K562 (cell line): ENCODE data around the gene ZSWIM8. TPM values are rescaled to one million over a fixed set of nuclear protein-coding genes. Genes with fewer than 3 reads are reported as not detected.

ENCODE experiments used
- ATAC-seq: fragments of 200-7000 bp; cut with Tn5 transposase; 3 replicates; pipeline ENCODE4 v1.9.1; 2020; ENCODE audit warnings: moderate library complexity
- BruUV-seq: library from RNA; stranded (reverse); fragments of 400-500 nt; replicated peaks from 2 replicates; lab custom pipeline; 2021; lab: Mats Ljungman, UMichigan
- CTCF ChIA-PET: fragments of 300-600 bp; formaldehyde crosslinking; extraction: SDS; loops from one replicate; lab custom pipeline; 2021; ENCODE audit warnings: low intra/inter-chr PET ratio; lab: Yijun Ruan, JAX
- POLR2A ChIA-PET: fragments of 300-600, 350-650 bp; sonication (Branson Sonifier 250); formaldehyde crosslinking; extraction: SDS; loops from one replicate; lab custom pipeline; 2021; ENCODE audit warnings: antibody characterized with exemption, inconsistent platforms; lab: Yijun Ruan, JAX
- DNase-seq, 4 experiments: peaks; one replicate each; pipeline versions ENCODE4 v3.0.0 to v3.0.0-alpha.2; 2011 to 2018; ENCODE audit warnings: low spot score in 3 of 4, mixed read lengths in 3 of 4; ENCODE audit errors: extremely low read depth in 1 of 4
- FAIRE-seq: peaks from 2 replicates; lab custom pipeline; 2011; peaks lifted over from hg19 to GRCh38; lab: Jason Lieb, UNC
- H2AFZ ChIP-seq: 2 replicates; pipeline ENCODE4 v1.6.0; 2011; ENCODE audit warnings: low read depth, low read length, control low read depth, inconsistent platforms
- H3K27ac ChIP-seq: fragments of 200-600 bp; 3 replicates; pipeline ENCODE4 v1.8.0; 2011; ENCODE audit warnings: low read depth, mild to moderate bottlenecking, control low read depth, inconsistent platforms, low read length, moderate library complexity, mixed read lengths; ENCODE audit errors: extremely low read depth
- H3K27me3 ChIP-seq, 2 experiments: fragments of 300-600 bp in 1 of 2; 2 replicates in 1 of 2; 3 replicates in 1 of 2; pipeline versions ENCODE4 v1.6.0 to v1.8.0; 2011; ENCODE audit warnings: inconsistent platforms in 2 of 2, low read length in 2 of 2, mild to moderate bottlenecking in 1 of 2, mixed read lengths in 1 of 2, moderate library complexity in 1 of 2; ENCODE audit not compliant: control insufficient read depth in 2 of 2, insufficient read depth in 2 of 2
- H3K36me3 ChIP-seq: fragments of 300-600 bp; 3 replicates; pipeline ENCODE4 v1.8.0; 2011; ENCODE audit warnings: mild to moderate bottlenecking, low read length, inconsistent platforms; ENCODE audit not compliant: control insufficient read depth, insufficient read depth
- H3K4me1 ChIP-seq, 2 experiments: fragments of 200-600 bp in 1 of 2; replicated peaks in 1 of 2; 2 replicates in 1 of 2; 3 replicates in 1 of 2; pipeline versions ENCODE4 v1.5.1 to v1.8.0; 2011; ENCODE audit warnings: inconsistent platforms in 2 of 2, low read length in 2 of 2, mild to moderate bottlenecking in 1 of 2, mixed read lengths in 1 of 2, moderate library complexity in 1 of 2; ENCODE audit not compliant: control insufficient read depth in 2 of 2, insufficient read depth in 2 of 2
- H3K4me2 ChIP-seq: 2 replicates; pipeline ENCODE4 v1.6.1; 2011; ENCODE audit warnings: low read length, control low read depth, inconsistent platforms, mixed read lengths; ENCODE audit not compliant: insufficient read depth
- H3K4me3 ChIP-seq: fragments of 200-600 bp; sonication (generic), shearing (Covaris generic); 2 replicates; pipeline ENCODE4 v1.5.1; 2016; ENCODE audit warnings: control low read depth, inconsistent platforms
- H3K79me2 ChIP-seq: fragments of 200-600 bp; 3 replicates; pipeline ENCODE4 v1.8.0; 2011; ENCODE audit warnings: low read length, inconsistent platforms; ENCODE audit not compliant: control insufficient read depth, insufficient read depth
- H3K9ac ChIP-seq, 2 experiments: 2 replicates each; pipeline versions ENCODE4 v1.6.0 to v1.6.1; 2011; ENCODE audit warnings: low read depth in 2 of 2, low read length in 2 of 2, control low read depth in 1 of 2, inconsistent platforms in 1 of 2, mild to moderate bottlenecking in 1 of 2, mixed read lengths in 1 of 2; ENCODE audit not compliant: insufficient read depth in 1 of 2
- H3K9me1 ChIP-seq: one replicate; pipeline ENCODE4 v1.6.0; 2011; ENCODE audit warnings: inconsistent platforms, mild to moderate bottlenecking, low read length, moderate library complexity; ENCODE audit not compliant: control insufficient read depth, insufficient read depth
- H3K9me3 ChIP-seq: replicated peaks from 2 replicates; pipeline ENCODE4 v1.5.1; 2011; ENCODE audit warnings: low read depth, low read length, inconsistent platforms; ENCODE audit not compliant: control insufficient read depth, insufficient read depth
- H4K20me1 ChIP-seq: replicated peaks from 2 replicates; pipeline ENCODE4 v1.6.1; 2011; ENCODE audit warnings: low read length, inconsistent platforms, mixed read lengths; ENCODE audit not compliant: control insufficient read depth, insufficient read depth
- DMBX1 ChIP-seq: fragments of 250-450 bp; sonication (Bioruptor Pico); IDR thresholded peaks from 2 replicates; pipeline ENCODE4 v1.8.0; 2022; ENCODE audit warnings: inconsistent platforms, mild to moderate bottlenecking, moderate library complexity, borderline replicate concordance
- MYNN ChIP-seq, 2 experiments: sonication (generic); formaldehyde crosslinking in 1 of 2; IDR thresholded peaks; 2 replicates each; pipeline versions ENCODE4 v1.5.0 to v1.6.1; 2016 to 2020; ENCODE audit warnings: antibody characterized with exemption in 1 of 2, missing genetic modification reagents in 1 of 2
- POLR2G ChIP-seq: fragments of 200-400 bp; formaldehyde crosslinking; IDR thresholded peaks from 2 replicates; pipeline ENCODE4 v1.6.1; 2017; ENCODE audit warnings: low read depth, mild to moderate bottlenecking, antibody characterized with exemption, low read length, moderate library complexity
- VEZF1 ChIP-seq: fragments of 200-800 bp; sonication (Bioruptor generic); IDR thresholded peaks from 2 replicates; pipeline ENCODE4 v1.6.1; 2017; ENCODE audit warnings: missing genetic modification characterization, missing compliant biosample characterization
- ZNF3 ChIP-seq: fragments of 250-450 bp; sonication (Bioruptor Pico); IDR thresholded peaks from 2 replicates; pipeline ENCODE4 v1.5.0; 2021; ENCODE audit warnings: mild to moderate bottlenecking, moderate library complexity
- ZNF408 ChIP-seq: fragments of 250-450 bp; sonication (Bioruptor Pico); IDR thresholded peaks from 2 replicates; pipeline ENCODE4 v1.4.0; 2020; ENCODE audit warnings: low read depth, mild to moderate bottlenecking, moderate library complexity
- WGBS: fragments of 100-300 bp; shearing (Covaris generic); methylation state at CpG from one replicate; pipeline ENCODE4 v1.1.6; 2016; ENCODE audit warnings: low coverage, mixed read lengths; ENCODE audit not compliant: insufficient coverage; ENCODE audit errors: missing lambda C conversion rate; 5-methylcytosine and 5-hydroxymethylcytosine counted together
- in situ Hi-C: fragments of 300-500 bp; cut with MboI; formaldehyde crosslinking; loops from 4 replicates; pipeline ENCODE4 v1.15.0; 2018; ENCODE audit warnings: inconsistent platforms, mixed read lengths
- intact Hi-C: fragments of 100-400 bp; cut with micrococcal nuclease; formaldehyde crosslinking; loops from 2 replicates; pipeline ENCODE4 v1.14.2; 2022
- polyA plus RNA-seq, 8 experiments: library from polyadenylated mRNA; depleted of rRNA in 4 of 8; stranded (reverse) in 5 of 8; unstranded in 3 of 8; fragments of >200 nt; fragmentation: Nextera tagmentation in 2 of 8; fragmentation: Illumina TruSeq in 1 of 8; extraction: Ambion mirVana in 2 of 8; extraction: Trizol in 1 of 8; gene quantifications; 2 replicates each; pipeline versions ENCODE4 v1.2.1 to v1.2.3, GENCODE V29; 2011 to 2014; ENCODE audit warnings: inconsistent platforms in 1 of 8, missing spikeins in 1 of 8
- total RNA-seq, 7 experiments: library from RNA; depleted of rRNA in 6 of 7; stranded (reverse); fragments of >200 nt in 6 of 7; fragmentation: Illumina TruSeq in 2 of 7; extraction: Trizol in 2 of 7; gene quantifications; 2 replicates each; pipeline versions ENCODE4 v1.2.1 to v1.2.3, GENCODE V29; 2011 to 2021; ENCODE audit warnings: low replicate concordance in 1 of 7

The ZSWIM8 gene
- total and polyA plus RNA-seq, 9 of the 15 experiments (the other 6 are each of a cell fraction or from before 2014, with no cell fraction given), result 5.6 to 47.8 (median 26.7) TPM

GRCh38 chr10:73800560-73801252 is 15.3 kb downstream of the ZSWIM8 start:
- H4K20me1 ChIP-seq, result no peaks in the 10 kb centered on the region; the same call in none of the 2 replicates
- H3K9ac ChIP-seq, result no peak overlapping the region
- H3K27me3 ChIP-seq, result no peaks in the 10 kb centered on the region
- peaks cover 88% of the 10 kb centered on the region for H3K36me3 ChIP-seq
- no peak overlapping the region for H3K4me2 ChIP-seq
- in situ Hi-C loops, result no loop called here
- 88% methylated on average over 18 of the region's 20 CpGs for WGBS
- no TSS peak for BruUV-seq
- ATAC-seq, result peak; percentile 3; the same call in 2 of the 3 replicates
- no peak for TF ChIP-seq MYNN (IDR thresholded peaks at IDR 0.05)
- no peak for TF ChIP-seq MYNN (CRISPR knock-in tag; IDR thresholded peaks at IDR 0.05)
- TF ChIP-seq ZNF3 (CRISPR knock-in tag), result 0 out of 2 replicates have a peak, but pooled peaks have one; percentile 59
- peak; percentile 68 for TF ChIP-seq POLR2G
- TF ChIP-seq ZNF408, result no peak
- TF ChIP-seq DMBX1 (CRISPR knock-in tag), result no peak
- peak; percentile 9; the same call in 1 of the 2 replicates for TF ChIP-seq VEZF1 (CRISPR knock-in tag)
- DNase-seq, result no peak
- FAIRE-seq, result no peak
- intact Hi-C loops, result no loop called here
- POLR2A ChIA-PET, result interaction anchor here (0.5 to 9.0 kb wide), 6 partner anchors 9 to 554 kb away, joined by 3 to 61 read pairs (median 6); partner anchors contain the start of genes DNAJC9 and ZSWIM8
- peaks cover 0 to 10% of the 10 kb centered on the region in 2 experiments; a peak in 2 of 5 replicates for H3K4me1 ChIP-seq
- H3K79me2 ChIP-seq, result no peaks in the 10 kb centered on the region
- no peak overlapping the region for H3K27ac ChIP-seq
- no peaks in the 10 kb centered on the region for H3K9me3 ChIP-seq
- CTCF ChIA-PET, result no interaction called here
- H2AFZ ChIP-seq, result no peak overlapping the region
- H3K4me3 ChIP-seq, result no peak overlapping the region
- peaks cover 8% of the 10 kb centered on the region for H3K9me1 ChIP-seq
